Brain pericyte (primary cell): ENCODE data around the gene PHKA2.

Experiments
- DNase-seq: peaks from one replicate; pipeline ENCODE4 v3.0.0-alpha.2; 2012; ENCODE audit warnings: low read depth, low spot score

Gene PHKA2

DNA sequence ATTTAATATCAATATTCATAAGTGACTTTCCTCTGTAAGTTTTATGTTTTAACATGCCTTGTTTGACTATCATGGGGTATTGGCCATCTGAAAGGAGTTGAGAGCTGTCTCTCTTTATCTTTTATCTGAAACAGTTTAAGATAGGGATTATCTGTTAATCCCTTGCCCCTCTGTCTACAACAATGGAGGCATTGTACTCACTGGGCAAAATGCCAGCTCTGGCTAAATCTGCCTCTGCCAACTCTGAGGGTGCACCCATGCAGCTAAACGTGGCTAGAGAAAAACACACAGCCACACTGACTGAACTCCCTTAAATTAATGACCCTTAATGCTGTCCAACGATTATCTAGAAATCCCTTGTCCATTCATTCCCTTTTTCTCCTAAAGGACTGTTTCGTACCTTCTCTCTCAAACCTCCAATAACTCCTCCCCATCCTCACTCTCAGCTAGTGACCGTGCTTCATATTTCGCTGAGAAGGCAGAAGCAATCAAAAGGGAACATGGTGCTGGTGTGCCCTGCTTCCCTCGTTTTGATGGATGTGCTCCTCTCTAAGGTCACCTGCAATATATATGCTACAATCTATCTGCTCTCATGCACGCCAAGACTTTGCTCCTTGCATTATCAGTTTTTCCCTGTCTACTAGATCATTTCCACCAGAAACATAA is 10.3 kb downstream of the PHKA2 start:
- no peak for DNase-seq

DNA sequence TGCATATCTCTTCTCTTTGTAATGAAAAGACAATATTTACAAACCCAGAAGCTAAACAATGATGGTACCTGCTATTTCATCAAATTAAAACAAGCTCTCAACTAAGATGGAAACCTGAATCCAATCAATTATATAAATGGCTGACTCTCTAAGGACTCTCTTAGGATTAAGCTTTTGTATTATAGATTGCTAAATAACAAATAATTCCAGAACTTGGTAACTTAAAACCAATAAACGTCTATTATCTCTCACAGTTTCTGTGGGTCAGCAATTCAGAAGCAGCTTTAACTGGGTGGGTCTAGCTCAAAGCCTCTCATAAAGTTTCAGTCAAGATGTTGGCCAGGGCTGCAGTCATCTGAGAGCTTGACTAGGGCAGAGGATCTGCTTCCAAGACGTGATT is 12.4 kb downstream of the PHKA2 start:
- DNase-seq, result no peak

DNA sequence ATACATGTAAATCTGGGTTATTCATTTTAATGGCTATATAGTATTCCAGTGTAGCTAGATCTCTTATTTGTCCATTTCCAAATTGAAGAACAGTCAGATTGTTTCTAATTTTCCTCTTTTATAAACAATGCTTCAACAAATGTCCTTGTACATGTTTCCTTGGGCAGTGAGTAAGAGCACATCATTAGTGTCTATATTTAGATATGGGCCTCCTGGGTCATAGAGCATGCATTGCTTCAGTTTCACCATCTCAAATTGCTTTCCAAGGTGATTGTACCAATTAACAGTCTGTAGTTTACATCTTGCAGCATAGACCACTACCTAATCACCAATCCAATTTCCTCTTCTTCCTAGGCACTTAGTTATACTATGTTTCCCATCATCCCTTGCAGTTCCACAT is 13.4 kb downstream of the PHKA2 start:
- no peak for DNase-seq

DNA sequence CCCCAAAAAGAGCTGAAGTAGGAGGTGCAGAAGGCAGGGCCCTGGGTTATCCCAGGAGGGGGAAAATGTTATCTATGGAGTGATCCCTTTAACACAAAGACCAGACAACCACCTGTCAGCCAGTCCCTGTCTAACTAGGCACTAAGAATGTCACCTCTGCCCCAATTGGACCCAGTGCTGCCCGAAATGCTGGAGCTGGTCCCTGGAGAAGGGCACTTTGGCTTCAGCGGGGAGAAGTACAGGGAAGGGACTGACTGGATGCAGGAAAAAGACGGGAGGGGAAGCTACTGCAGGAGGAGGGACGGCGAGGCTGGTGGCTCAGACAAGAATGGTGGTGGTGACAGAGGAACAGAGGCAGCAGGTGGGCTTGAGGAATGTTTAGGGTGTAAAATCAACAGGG is 17.3 kb downstream of the PHKA2 start:
- no peak for DNase-seq

DNA sequence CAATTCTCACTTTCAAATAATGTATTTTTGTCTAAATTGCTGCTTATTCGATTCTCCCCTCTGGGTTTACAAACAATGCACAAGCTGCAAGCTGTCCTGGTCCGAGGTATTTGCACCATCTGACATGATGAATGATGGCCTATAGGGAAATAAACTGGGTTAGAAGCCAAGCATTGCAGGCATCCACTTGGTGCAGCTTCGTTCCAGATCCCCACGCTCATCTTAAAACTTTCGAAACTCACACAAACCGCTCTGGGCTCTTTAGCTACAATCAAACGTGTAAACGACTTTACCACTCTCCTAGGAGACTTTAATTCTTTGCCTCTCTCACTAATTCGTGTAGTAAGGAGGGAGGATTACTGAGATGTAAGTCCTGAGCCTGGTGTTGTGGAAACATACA is 19.0 kb downstream of the PHKA2 start:
- DNase-seq, result no peak

DNA sequence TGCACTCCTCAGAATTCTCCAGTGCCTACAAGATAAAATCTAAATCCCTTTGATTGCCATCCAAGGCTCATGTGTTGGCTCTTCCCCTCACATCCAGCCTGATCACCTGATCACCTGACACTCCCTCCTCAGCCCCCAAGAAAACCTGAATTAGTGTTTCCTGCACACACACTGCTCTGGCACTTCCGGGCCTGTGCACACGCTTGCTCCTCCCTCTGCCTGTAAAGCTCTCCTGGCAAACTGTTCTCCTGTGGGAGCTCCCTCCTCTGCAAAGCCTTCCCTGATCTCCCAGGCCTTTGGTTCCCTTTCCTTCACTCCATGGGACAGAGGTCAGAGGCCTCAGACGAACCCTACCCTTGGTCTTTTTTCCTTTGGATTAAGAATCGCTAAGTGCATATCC is 19.9 kb downstream of the PHKA2 start:
- DNase-seq, result no peak

DNA sequence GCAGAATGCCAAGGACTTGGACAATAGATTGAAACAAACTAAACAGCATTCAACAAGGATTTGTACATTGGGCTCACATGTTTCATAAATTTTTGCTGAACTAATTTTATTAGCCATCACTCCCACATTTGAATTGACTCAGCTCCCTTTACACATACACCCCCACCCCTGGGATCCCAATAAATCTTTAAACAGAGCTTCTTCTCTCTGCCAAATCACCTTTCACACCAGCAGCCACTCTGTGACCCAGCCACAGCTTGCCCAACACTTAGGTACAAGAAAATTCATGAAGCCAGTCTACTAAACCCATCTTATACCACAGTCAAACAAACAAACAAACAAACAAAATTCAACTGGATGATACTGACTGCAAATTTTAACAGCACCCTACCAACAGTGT is 21.6 kb downstream of the PHKA2 start:
- no peak for DNase-seq

DNA sequence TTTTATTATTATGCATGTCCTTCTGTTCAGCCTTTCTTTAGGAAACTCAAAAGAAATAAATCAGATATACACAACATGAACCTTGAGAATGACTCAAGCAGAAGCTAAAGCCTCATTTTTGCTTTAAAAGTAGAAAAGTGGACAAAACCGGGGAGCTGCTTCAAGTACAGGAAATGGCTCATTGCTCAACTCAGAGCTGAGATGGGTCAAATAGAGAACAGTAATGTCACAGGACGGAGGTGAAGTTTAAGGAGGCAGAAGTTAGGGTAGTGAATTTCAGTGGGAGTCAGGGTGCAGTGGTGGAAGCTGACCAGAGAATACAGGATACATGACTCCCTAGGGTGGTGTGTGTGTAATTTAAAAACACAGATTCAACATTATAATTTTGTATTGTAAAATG is 22.2 kb downstream of the PHKA2 start:
- no peak for DNase-seq

DNA sequence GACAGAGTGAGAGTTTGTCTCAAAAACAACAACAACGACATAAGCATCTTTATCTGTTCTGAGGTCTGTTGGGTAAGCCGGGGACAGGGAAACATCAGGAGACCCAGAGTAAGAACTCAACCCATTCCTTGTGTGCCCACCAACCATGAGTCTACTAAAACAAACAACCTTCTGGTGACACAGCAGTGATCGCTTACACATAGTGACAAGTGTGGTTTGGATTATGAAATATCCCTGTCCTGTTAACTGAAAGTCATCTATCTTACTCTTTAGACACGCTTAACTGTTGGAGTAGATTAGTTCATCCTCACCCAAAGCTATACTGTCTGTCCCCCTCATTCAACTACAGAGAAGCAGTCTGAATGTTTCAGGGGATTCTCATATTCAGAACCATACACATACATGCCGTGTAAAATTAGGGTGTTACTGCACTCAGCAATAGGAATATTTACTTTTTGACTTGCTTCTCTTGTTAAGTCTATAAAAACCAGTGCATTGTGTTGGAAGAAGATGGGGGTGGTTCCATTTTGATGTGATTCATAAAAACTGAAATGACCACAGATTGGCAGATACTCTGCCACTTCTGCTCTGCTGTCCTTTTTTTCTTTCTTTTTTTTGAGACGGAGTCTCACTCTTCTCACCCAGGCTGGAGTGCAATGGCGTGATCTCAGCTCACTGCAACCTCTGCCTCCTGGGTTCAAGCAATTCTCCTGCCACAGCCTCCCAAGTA is 27.4 kb downstream of the PHKA2 start:
- DNase-seq, result no peak

DNA sequence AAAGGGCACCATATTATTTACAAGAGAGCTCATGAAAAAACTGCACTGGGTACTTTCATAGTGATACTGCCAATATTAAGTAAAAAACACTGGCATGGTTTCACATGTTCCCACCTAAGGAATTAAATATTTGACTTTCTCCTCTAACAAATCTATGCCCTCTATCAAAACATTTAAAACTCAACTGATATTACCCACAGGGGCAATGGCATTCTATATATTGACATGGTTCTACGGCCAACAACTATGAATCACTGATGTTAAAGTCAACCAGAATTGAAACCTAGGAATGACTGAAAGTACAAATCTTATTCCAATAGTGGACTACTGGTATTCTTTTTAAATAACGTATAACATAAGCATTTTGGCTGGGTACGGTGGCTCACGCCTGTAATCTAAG is 28.2 kb downstream of the PHKA2 start:
- no peak for DNase-seq

DNA sequence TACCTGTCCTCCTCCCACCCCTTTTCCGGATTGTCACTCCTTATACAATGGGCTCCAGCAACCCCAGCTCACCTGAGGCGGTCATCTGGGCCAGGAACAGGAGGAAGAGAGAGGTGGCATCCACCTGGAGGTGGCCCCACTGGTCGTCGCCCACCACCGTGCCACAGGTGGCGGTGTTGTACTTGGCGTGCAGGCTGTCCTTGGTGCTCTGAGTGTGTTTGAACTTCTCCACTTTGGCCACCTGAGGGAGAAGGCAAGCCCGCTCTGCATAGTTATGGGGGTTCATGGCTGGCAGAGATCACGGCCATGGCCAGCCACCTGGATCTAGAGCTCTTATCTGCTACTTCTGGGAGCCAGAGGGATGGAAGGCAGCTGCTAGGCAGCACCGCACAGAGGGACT is 32.9 kb downstream of the PHKA2 start:
- no peak for DNase-seq

DNA sequence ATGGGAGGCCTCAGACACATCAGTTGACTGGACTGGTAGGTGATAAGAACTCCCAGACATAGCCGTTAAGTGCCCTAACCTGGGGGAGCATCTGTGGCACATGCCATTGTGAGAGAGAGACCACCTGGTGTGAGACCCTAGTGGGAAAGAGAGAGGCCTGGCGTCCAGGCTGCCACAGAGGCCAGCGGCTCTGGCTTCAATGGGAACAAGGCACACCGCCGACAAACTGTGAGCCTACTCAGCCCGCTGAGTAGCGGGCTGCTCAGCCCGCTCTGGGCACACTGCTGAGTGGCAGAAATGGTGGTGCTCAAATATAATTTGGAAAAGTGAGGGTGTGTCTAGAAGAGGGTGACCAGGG is 34.0 kb downstream of the PHKA2 start:
- DNase-seq, result no peak

DNA sequence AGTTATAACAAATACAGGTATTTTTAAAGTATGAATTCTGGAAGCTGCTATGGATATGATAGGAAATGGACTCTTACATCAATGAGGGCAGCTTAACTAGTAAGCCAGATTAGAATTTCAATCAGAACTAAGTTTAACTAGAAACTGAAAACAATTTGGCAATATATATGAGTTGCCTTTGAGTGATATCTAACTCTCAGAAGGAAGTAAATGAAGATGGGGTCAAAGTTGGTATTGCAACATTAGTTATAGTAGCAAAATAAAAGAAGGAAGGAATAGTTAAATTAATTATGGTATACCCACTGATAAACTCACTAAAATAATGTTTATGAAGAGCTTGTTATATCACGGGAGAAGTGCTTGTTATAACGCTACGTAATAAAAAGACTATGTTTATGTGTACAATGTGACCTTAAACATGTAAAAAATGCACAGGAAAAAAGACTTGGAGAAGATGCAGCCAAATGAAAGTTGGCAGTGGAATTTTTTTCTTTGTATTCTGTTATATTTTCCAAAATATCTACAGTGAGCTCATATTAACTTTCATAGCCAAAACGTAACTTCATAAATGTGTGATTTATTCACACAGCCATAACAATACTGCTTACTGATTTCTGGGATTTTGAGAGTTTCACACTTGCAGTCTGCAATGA is 34.5 kb downstream of the PHKA2 start:
- no peak for DNase-seq

DNA sequence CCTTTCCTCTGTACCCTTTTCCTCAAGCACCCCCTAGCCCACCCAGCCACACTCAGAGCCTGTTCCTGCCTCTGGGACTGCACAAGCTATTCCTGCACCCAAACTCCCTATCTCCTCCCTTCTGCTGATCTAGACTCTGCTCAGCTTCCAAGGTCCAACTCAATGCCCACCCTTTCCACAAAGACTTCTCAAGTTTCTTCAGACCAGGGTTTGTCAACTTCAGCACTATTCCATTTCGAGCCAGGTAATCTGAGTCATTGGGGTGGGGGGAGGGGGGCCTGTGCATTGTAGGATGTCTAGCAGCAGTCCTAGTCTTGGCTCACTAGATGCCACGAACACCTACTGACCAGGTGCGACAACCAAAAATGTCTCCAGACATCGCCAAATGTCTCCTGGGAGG is 37.3 kb downstream of the PHKA2 start:
- no peak for DNase-seq

DNA sequence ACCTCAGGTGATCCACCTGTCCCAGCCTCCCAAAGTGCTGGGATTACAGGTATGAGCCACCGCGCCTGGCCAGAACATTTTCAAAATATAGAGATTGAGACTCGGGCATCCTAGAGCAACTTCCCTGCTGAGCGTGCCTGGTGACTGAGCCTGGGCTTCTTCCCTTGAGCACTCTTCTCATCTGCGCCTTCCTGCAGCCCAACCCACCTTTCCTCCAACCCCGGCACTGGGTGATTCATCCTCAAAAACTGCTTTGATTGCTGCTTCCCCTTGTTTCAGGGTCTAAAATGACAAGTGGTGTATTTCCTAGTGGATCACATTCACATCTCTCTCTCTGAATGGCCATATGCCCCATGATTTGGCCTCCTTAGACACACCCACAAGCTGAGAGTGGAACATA is 37.8 kb downstream of the PHKA2 start:
- no peak for DNase-seq

DNA sequence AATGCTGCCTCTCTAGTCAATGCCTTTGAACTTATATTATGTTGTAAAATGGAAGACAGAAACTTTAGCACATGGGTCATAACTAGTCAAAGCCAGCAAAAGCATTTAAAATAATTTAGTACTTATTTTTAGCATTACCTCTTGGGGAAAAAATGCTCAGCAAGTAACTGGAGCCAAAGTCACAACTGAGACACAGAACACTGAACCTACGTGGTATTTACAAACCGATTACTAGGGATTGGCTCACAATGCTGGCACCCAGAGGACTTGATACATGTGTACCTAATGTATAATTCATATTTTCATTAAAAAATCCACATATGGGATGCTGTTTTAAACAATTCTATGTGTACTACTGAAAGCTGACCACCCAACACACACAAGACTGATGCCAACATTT is 38.4 kb downstream of the PHKA2 start:
- no peak for DNase-seq

DNA sequence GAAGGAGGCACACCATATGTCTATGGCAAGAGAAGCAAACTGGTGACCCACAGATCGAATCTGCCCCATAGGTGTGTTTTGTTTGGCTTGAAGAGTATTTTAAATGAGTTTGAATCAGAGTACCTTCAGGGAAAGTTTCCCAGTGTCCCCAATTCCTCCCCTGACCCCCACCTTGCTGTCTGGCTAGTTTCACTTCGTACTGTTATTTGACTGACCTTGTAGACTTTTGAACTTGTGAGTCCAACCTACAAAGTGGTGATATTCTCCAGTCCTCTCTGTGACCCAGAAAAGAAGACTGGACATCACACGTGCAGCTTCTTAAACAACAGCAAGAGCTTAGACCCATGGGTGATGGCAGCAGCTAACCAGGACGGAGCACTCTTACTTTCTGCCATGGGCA is 39.4 kb downstream of the PHKA2 start:
- DNase-seq, result no peak

DNA sequence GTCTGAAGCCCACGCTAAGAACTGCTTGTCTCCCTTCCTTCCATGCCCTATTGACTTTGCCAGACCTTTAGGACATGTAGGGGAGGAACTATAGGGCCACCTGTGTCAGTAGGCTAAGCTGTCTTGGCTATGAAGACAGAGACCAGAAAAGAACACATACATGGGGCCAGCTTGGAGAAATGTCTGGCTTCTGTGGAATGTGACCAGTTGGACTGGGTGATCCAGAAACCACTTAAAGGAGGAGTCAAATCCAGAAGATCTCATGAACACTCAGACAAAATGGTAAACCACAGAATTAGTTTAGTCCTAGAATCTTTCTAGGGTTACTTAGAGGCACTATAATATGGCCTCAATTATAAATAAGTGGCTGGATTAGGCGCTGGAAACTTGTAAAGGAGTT is 42.0 kb downstream of the PHKA2 start:
- DNase-seq, result no peak

DNA sequence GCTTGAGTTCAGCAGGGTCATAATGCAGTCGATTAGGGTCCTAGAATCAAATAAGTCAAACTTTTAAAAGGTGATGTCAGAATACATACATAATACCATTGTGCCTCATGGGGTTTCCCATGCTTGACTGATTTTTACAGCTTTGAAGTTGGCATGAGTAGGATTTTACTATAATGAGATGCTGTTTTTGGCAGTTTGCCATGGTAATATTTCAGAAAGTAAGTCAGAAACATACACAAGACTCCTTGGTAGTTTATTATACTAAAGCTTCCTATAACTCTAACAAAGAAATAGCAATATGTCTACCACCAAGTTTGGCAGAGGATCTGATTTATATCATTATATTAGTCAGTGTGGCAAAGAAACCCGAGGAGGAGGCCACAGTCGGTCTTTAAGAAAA is 45.2 kb downstream of the PHKA2 start:
- no peak for DNase-seq

DNA sequence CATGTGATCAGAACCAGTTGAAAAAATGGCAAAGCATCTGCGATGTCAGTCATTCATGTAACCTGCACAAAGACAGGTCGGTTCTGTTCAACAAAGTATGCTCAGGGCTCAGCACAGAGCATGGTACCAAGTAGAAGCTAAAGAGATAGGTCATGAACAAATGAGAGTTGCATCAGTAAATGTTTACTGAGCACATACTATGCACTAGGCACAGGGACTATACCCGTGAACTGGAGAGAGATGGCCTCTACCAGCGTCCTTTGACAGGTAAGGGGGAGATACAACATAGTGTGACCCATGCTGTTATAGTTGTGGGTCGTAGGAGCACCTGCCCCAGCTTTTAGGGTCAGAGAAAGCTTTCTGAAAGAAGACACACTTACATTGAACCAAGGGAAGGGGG is 46.7 kb downstream of the PHKA2 start:
- no peak for DNase-seq

DNA sequence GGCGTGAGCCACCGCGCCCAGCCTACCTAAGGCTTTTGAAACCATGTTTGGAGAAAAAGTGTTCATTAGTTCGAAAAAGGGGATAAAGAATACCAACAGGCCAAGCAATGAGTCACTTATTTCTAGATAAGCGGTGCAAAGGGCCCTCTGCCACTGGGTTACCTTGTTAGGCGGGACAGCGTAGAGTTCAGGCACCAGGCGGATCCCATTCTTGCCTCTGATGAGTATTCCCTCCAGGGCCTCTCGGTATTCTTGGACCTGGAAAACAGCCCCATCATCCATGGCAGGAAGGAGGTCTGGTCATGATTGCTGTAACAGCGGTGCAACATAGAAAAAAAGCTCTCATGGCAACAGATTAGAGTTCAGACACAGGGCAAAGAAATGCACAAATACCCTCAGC is 48.0 kb downstream of the PHKA2 start:
- no peak for DNase-seq

DNA sequence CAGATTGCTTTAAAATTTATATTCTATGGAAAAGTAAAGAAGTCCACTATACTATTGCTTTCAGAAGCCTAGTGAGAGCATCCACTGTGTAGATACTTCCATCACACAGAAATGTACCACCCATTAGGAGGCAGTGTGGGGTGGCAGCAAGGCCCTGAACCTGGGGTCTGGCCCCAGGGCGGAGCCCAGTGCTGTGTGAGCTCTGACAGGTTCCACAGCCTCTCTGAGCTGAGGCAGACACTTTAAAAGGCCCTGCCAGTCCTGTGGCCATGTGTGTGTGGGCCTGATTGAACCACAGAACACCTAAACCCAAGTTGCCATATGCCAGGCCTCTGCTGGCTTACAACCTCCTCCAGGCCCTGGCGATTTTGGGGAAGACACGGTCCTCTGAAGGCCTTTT is 49.2 kb downstream of the PHKA2 start:
- DNase-seq, result no peak

DNA sequence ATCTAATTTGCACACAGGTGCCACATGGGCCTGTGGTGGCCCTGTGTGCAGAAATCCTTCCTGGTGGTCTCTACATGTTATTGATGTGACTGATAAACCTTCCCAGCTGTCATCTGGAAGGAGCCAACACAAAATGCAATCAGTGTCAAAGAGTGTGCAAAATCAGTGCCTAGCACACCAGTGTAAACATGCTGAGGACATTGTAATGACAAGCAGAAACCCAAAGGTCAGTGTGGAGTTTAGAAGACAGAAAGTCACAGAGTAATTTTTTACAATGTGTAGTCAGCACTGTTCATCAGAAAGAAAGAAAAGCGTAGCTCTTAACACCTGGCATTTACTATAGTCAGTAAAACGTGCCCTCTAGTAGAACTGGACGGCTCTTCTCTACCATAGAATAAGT is 50.3 kb downstream of the PHKA2 start:
- no peak for DNase-seq
